SHP77 (cell line): ENCODE data around the gene PRKAG1.
A peak's percentile ranks its signal among the peaks of the same experiment; 100 is the strongest.
"Not testable (repeated sequence)": the region's sequence is repeated elsewhere in the genome, so short reads cannot be mapped to it uniquely, and the experiment has no call there.

Source experiments
- DNase-seq, 2 experiments: peaks; one replicate each; lab custom pipeline; 2025; lab: John Stamatoyannopoulos, UW

Gene PRKAG1

GRCh38 chr12:49018261-49019119 lies at the start of gene PRKAG1:
Gene PRKAG1 (minus strand): TSS chr12:49018776. CDS start chr12:49018740, 36 bp downstream.
- peak; percentile 94 to 95 for DNase-seq

DNA sequence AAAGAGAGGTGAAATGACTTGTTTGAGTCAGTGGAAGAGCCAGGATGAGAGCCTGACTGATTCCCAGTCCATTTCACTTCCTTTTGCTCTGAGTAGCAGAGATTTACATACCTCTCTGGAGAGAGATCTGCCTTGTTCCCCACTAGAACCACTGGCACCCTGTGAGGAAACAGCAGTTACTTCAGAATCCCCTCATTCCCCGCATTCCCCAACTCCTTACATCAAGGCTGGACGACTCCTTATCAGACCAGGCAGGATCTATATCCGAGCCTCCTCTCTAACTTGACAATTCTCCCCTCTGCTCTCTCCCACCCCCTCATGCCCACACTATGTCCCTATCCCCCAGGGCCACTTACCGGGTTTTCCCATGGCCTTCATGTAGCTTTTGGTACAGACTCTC lies 47.5 kb upstream of the PRKAG1 start:
- DNase-seq = no peak

DNA sequence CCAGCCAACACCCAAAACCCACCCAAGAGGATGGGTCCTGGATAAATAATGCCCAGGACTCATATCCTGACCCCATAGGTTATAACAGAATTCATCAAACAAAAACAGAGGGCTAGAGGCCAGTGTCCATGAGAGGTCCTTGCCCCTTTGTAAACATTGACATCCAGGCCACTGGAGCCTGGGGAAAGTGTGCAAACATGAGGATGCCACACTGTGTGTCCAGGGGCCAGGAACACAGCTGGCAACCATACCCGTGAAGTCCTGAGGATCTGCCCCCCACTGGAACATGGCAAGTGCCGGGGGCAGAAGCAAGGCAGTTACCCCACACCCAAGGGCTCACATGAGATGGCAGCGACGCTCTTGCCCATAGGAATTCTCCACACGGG lies 46.2 kb upstream of the PRKAG1 start:
- DNase-seq = no peak

GRCh38 chr12:49061916-49062315 lies 43.3 kb upstream of the PRKAG1 start:
- DNase-seq = not testable (repeated sequence)

DNA sequence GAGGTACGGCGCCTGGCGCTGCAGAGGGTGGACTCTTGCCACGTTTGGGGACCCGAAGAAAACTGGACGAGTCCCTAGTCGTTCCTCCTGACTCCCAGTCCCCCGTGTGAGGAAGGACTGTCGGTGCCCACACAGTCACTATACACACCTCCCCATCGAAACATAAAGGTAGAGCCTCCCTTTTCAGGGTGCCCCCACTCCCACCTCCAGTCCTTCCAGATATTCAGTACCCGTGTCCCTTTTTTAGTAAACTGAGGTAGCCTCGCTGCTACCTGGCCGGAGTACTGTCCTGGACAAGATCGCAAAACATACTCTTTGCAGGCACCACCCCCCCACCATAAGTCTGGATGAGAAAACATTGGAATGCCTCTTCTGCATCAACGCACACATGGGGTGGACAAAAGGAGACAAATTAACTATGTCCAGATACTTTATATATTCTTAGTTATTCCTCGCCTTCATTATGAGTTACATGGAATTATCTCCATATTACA lies 42.6 kb upstream of the PRKAG1 start:
- DNase-seq = no peak

DNA sequence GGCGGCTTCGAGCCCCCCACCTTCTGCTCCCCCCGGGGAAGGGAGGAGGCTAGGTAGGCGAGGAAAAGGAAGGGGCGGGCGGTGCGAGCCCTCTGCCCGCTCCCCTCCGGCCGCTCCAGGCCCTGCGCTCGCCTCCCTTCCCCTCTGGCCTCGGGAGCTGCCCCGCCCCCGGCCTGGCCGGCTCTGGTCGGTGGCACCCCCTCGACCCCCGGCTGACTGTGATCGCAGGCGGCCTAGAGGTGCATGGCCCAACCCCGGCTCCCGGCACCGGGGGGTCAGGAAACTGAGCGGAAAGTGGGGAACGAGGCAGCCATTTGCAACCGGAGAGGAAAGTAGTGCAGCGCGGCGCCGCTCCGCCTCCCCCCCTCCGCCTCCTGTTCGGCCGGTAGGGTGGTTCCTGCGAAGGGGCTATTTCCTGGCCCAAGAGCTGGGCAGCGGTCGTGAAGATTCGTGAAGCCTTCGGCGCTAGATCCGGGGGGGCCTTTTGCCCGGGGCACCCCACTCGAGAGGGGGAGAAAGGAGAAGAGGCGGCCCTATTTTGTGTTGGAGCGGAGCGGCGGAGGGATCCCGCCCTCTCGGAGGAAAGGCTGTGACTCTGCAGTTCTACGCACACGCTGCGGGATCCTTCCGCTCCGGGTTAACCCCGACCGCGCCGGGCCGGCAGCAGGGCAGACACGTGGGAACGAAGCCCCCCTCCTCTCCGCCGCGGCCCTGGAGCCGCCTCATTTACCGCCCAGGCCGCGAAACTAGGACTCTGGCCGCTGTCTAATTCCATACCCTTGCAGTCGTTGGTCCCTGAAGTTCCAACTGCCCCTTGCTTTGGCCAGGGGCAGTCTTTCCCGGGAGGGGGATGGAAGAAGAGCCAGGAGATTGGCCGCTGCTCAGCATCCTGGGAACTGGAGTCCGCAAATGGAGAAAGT lies 41.9 kb upstream of the PRKAG1 start, which contains the start of gene KMT2D:
TSS of gene KMT2D (minus strand) at position 558 of the 920 bp plus-strand sequence. CDS start 5,470 bp downstream, outside the sequence.
- DNase-seq = peak; percentile 86 to 91

GRCh38 chr12:49059299-49060171 lies 41.0 kb upstream of the PRKAG1 start:
- DNase-seq = peak in 1 of 2 experiments; percentile 16

DNA sequence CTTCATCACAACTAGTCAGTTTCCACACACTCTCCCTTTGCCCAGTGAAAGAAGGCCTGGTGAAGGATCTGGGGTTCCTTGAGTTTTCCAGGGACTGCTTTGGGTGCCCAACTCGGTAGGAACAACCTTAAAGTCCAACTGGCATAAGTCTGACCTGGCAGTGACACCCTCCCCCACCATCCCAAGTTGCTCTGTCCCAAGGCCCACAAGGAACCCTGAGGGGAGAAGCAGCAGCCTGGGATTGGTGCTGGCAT lies 40.4 kb upstream of the PRKAG1 start:
- no peak for DNase-seq

GRCh38 chr12:49058366-49059044 lies 39.9 kb upstream of the PRKAG1 start:
- DNase-seq = no peak

DNA sequence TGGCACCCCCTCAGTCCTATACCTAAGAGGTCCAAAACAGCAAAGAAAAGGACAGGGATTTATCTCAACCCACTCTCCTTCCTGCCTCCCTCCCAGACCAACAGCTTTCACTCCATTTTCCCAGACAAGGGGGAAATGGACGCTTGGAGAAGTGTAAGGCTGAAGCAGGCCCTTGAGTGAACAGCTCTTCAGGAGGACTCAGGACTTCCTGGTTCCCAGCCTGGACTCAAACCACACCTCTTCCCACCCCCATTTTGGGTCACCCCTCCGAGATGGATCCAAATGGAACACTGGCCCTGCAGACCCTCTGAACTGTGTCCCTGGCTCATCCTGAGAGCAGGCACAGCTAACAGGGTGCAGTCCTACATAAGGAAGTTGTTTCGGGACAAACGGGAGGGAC lies 39.3 kb upstream of the PRKAG1 start:
- no peak for DNase-seq

DNA sequence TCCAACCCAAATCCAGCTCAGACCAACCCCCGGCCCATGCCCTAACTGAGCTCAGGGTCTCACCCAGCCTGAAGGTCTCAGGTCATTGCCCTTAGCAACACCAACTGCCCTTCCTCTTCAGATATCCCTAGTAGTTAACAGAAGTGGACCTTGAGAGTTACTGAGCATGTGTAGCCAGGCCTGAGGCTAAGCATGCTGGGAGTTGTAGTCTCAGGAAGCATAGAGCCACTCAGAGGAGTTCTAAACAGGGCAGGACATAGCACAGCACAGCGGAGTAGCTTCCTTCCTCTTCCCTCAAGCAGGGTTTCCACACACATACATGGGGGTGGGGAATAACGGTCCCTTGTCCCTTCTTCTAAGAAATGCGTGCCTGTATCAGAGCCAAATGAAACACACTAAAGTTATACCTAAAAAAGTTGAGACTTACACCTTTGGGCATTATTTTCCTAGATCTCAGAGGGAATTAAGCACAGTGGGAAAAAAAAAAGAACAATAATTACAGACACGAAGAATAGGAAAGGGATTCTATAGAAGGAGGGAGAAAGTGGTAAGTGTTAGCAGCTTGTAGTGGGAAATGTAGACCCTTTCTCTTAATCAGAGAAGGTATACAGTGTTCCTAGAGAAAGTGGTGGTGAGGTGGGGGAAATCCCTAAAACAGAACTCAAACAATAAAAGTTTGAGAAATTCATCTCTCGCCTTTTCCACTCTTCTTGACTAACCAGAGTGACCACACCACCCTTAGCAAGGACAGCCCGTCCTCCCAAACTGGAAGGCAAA lies 37.6 kb upstream of the PRKAG1 start:
- peak; percentile 9 to 49 for DNase-seq

- no peak for DNase-seq
Measured at GRCh38 chr12:49055092-49055491, 36.5 kb upstream of the PRKAG1 start.

DNA sequence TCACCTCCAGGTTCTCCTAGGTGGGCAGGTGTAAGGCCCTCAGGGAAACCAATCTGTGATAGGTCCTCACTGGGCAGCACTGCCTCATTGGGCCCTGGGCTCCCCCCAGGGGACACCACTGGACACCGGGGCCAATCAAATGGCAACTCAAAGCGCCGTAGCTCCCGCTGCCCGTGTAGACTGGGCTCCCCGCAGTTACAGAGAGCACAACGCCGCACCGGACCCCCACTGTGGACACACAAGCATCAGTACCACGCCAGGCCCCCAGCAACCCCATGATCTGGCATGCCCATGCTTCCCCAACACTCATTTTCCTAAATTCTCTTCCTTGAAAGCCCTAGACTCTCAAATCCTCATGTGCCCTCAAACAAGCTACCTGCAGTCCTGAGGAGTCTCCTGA lies 35.9 kb upstream of the PRKAG1 start:
- DNase-seq = no peak

DNA sequence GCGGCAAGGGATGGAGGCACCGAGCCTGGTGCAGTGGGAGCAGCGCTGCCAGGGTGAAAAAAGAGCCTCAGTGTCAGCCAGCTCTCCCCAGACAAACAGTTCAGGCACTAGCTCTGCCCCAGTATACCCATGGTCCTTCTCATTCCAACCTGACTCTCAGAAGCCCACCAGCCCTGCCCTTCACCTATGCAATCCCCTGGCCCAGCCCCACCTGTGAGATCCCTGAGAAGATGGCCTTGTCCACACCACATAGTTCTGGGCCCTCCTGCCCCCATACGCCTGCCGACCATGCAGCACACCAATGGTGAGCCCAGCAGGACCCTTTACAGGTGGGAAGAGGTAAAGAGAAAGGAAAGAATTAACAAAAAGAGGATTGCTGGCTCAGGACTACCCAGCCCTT lies 35.5 kb upstream of the PRKAG1 start:
- DNase-seq = no peak

GRCh38 chr12:49052451-49053208 lies 34.1 kb upstream of the PRKAG1 start:
- no peak for DNase-seq

- no peak for DNase-seq
Measured at GRCh38 chr12:49051777-49052438, 33.3 kb upstream of the PRKAG1 start.

GRCh38 chr12:49051373-49051764 lies 32.8 kb upstream of the PRKAG1 start:
- no peak for DNase-seq

DNA sequence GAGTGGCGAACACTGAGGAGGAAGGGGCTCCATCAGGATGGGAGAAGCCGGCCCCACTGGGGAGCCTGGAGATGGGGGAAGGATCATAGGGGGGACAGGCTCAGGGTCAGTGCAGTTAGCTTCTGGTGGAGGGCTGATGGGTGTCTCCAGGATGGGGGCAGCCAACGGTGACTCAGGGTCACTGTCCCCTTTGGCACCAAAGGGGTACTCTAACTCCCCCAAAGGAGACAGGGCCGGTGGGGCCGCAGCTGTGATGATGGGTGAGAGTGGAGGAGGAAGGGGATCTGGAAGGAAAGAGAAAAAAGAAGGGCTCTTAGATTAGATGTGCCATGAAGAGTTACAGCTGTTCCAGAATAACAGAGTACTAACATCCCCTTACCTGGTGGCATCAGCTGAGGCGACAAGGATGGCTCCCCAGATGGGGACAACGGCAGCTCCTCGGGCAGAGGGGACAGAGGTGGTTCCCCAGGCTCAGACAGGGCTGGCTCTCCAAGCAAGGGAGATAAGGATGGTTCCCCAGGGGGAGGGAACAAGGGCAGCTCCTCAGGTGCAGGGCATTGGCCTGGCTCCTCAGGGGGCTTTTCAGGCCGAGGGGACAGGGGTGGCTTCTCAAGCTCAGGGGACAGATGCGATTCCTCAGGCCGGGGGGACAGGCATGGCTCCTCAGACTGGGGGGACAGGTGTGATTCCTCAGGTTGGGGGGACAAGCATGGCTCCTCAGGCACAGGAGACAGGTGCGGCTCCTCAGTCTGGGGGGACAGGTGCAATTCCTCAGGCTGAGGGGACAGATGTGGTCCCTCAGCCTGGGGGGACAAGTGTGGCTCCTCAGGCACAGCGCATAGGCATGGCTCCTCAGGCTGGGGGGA lies 32.2 kb upstream of the PRKAG1 start:
- DNase-seq = no peak
